Activated CD4-positive, alpha-beta memory T cell treated with anti-CD3 and anti-CD28 coated beads for 36 hours (primary cell): ENCODE data around the gene LZTFL1. TPM values are rescaled to one million over a fixed set of nuclear protein-coding genes. Genes with fewer than 3 reads are reported as not detected.

ENCODE experiments used
- CTCF ChIA-PET: fragments of 350-600 bp; sonication (Branson Sonifier 250); formaldehyde crosslinking; loops from one replicate; lab custom pipeline; 2021; ENCODE audit warnings: antibody characterized with exemption, inconsistent platforms; lab: Charles Lee
- POLR2A ChIA-PET: fragments of 350-600 bp; sonication (Branson Sonifier 250); formaldehyde crosslinking; loops from one replicate; lab custom pipeline; 2021; ENCODE audit warnings: antibody characterized with exemption; lab: Charles Lee
- DNase-seq: peaks from one replicate; pipeline ENCODE4 v3.0.0-alpha.2; 2020
- H3K27ac Mint-ChIP-seq: one replicate; pipeline ENCODE4 v1.8.0; 2021; ENCODE audit warnings: mixed read lengths
- H3K27me3 Mint-ChIP-seq: one replicate; pipeline ENCODE4 v1.8.0; 2021; ENCODE audit warnings: mixed read lengths
- H3K36me3 Mint-ChIP-seq: one replicate; pipeline ENCODE4 v1.8.0; 2021; ENCODE audit warnings: mixed read lengths
- H3K4me1 Mint-ChIP-seq: one replicate; pipeline ENCODE4 v1.8.0; 2021; ENCODE audit warnings: low read depth, mixed read lengths
- H3K4me3 Mint-ChIP-seq: one replicate; pipeline ENCODE4 v1.8.0; 2021; ENCODE audit warnings: mild to moderate bottlenecking, mixed read lengths
- H3K9me3 Mint-ChIP-seq: one replicate; pipeline ENCODE4 v1.8.0; 2021; ENCODE audit warnings: mixed read lengths
- intact Hi-C: fragments of 100-400 bp; cut with micrococcal nuclease; formaldehyde crosslinking; loops from one replicate; pipeline ENCODE4 v1.15.1; 2023
- total RNA-seq, 2 experiments: library from RNA; stranded (reverse); gene quantifications; one replicate each; pipeline ENCODE4 v1.2.3, GENCODE V29; 2021

LZTFL1 gene
- total RNA-seq, 2 experiments from 2014 or later: 3.9 to 6.4 TPM

DNA sequence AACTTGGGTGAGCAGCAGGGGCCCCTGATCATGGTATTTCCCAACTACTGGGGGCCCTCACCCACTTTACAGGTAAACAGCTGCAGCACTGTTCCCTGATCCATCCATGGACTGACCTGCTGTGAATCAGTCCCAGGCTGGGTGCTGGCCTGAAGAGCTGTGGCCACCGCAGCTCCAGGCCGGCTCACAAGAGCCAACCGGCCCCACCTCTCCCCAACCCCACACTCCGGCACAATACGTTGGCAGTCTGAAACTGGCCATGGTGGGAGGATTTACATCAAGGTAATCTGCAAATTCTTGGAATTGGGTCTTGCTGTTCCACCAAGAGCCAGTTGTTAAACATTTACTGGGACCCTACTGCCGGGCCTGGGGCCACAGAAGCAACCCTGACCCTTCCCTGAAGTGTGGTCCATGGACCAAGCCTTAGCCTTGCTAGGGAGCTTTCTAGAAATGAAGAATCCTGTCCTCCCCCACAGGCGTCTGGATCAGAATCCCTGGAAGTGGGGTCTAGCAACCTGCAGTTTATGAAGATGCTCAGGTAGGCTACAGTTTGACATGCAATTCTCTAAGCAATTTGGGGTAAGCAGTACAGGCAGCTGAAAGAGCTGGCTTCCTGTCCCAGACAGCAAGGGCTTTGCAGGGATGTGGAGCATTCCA is 49.3 kb downstream of the LZTFL1 start:
- POLR2A ChIA-PET: no interaction called here
- DNase-seq: no peak
- H3K4me1 Mint-ChIP-seq: peaks cover 6% of the 10 kb centered on the region
- no peak overlapping the region for H3K4me3 Mint-ChIP-seq
- CTCF ChIA-PET: no interaction called here
- H3K9me3 Mint-ChIP-seq: peaks cover 16% of the 10 kb centered on the region
- intact Hi-C loops: no loop called here
- H3K27ac Mint-ChIP-seq: no peak overlapping the region
- H3K27me3 Mint-ChIP-seq: peaks cover 43% of the 10 kb centered on the region
- peaks cover 3% of the 10 kb centered on the region for H3K36me3 Mint-ChIP-seq

DNA sequence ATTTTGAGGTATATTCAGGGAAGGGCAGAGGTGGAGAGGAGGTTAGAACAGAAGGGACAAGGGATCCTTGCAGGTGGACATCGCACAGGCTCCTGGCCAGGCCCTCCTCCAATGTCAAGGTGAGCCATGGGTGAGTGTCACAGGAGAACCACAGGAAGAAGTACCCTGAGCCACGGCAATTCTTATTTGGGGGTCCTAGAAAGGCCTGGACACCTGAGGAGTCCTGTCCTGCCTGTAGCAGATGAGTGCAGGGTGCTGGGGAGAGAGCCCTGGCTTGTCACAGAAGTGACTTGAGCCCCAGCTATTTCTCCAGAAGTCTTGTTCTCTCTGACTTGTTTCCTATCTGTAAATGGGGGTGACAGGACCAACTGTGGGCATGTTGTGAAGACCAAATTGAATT is 49.9 kb downstream of the LZTFL1 start:
- no peak overlapping the region for H3K4me3 Mint-ChIP-seq
- peaks cover 38% of the 10 kb centered on the region for H3K27me3 Mint-ChIP-seq
- peaks cover 16% of the 10 kb centered on the region for H3K9me3 Mint-ChIP-seq
- POLR2A ChIA-PET: no interaction called here
- intact Hi-C loops: no loop called here
- H3K36me3 Mint-ChIP-seq: peaks cover 3% of the 10 kb centered on the region
- CTCF ChIA-PET: no interaction called here
- DNase-seq: no peak
- H3K27ac Mint-ChIP-seq: no peak overlapping the region
- H3K4me1 Mint-ChIP-seq: peaks cover 6% of the 10 kb centered on the region

DNA sequence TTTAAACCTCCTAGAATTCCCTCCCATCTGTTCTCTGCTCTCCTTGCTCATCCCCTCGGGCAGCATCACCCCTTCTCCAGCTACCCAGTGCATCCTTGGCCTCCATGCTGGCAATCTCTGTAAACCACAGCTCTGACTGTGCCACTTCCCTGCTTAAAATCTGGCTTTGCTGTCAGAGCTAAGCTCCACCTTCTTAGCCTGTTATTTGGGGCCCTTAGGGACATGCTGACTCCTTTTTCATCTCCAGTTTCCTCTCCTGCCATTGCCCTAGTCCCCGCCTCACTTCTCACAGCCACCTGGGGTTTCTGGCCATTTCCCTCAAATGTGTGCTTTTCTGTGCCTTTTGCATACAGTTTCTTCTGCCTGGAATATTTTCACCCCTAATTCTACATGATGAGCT is 51.3 kb downstream of the LZTFL1 start:
- intact Hi-C loops: no loop called here
- no peak for DNase-seq
- Mint-ChIP-seq H3K9me3 (peaks cover 16% of the 10 kb centered on the region), H3K27me3 (peaks cover 31% of the 10 kb centered on the region), H3K4me3 (no peak overlapping the region), H3K27ac (no peak overlapping the region), H3K4me1 (peaks cover 4% of the 10 kb centered on the region), H3K36me3 (peaks cover 3% of the 10 kb centered on the region)
- ChIA-PET POLR2A (no interaction called here), CTCF (no interaction called here)

DNA sequence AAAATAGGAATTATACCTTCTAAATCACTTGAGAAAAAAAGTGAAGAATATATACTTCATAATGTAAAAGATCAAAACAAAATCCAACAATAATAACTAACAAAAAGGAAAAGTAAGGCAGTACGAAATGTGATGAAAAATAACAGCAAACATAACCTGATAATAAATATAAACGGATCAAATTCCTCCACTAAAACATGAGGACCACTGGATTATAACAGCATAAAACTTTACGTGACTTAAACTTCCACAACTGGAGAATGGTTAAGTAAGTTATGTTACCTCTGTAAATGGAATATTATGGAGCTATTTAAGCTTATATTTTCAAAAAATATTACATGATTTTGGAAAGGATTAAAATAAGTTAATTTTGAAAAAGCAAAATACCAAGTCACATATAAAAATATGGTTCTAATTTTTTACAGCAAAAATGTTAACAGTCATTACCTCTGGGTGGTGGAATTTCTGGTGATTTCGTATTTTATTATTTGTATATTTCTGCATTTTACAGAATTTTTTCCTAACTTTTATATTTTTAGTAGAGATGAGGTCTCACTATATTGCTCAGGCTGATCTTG is 52.6 kb downstream of the LZTFL1 start:
- CTCF ChIA-PET: no interaction called here
- no peak for DNase-seq
- H3K36me3 Mint-ChIP-seq: peaks cover 3% of the 10 kb centered on the region
- no peak overlapping the region for H3K27ac Mint-ChIP-seq
- peaks cover 18% of the 10 kb centered on the region for H3K27me3 Mint-ChIP-seq
- POLR2A ChIA-PET: no interaction called here
- no peaks in the 10 kb centered on the region for H3K4me1 Mint-ChIP-seq
- no peak overlapping the region for H3K4me3 Mint-ChIP-seq
- peaks cover 24% of the 10 kb centered on the region for H3K9me3 Mint-ChIP-seq
- intact Hi-C loops: no loop called here

DNA sequence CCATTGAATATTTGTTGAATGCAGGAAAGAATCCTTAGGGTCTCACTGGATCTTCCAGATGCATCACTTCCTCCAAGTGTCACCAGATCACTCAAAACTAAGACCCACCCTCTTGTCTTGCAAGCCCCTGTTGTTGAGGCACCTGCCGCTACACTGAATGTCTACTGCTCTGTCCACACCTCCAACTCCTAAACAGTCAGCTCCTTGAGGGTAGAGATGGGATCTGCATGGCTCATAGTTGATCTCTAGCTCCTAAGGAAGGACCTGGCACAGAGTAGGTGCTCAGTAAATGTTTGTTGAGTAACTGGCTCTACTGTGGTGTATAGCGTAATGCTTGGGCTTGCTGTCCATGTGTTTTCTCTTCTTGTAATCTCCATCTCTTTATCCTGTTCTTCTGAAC is 54.4 kb downstream of the LZTFL1 start:
- Mint-ChIP-seq H3K4me3 (no peak overlapping the region), H3K36me3 (peaks cover 3% of the 10 kb centered on the region), H3K4me1 (no peaks in the 10 kb centered on the region), H3K9me3 (peaks cover 27% of the 10 kb centered on the region), H3K27ac (no peak overlapping the region), H3K27me3 (peaks cover 7% of the 10 kb centered on the region)
- POLR2A ChIA-PET: no interaction called here
- intact Hi-C loops: no loop called here
- CTCF ChIA-PET: no interaction called here
- DNase-seq: no peak

DNA sequence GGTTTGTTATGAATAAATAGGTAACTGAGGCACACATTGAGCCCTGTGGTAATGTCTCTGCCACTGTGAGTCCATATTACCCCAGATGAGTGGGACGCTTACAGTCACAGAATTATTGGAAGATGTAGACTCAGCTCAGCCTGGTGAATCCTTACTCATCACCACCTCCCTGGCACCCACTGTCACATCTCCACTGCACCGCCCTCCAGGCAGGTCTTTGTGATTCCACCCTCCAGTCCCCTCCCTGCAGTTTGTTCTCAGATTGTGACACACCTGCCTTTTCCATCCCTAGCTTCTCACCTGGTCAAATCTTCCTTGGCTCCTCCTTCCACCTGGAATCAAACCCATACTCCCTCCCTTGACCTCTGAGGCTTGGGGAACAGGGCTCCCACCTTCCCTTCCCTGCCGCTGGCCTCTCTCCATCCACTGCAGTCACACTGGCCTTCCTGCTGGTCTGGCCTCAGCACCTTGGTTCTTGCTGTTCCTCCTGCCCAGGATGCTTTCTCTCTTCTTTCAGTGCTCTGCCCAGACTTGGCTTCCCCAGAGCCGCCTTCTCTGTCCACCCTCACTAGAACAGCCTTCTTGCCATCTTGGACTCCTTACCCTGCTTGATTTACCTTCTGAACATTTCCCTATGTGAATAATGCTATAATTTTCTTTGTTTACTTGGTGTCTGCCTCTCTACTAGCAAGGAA is 55.0 kb downstream of the LZTFL1 start:
- no peaks in the 10 kb centered on the region for H3K4me1 Mint-ChIP-seq
- ChIA-PET CTCF (no interaction called here), POLR2A (no interaction called here)
- peaks cover 3% of the 10 kb centered on the region for H3K36me3 Mint-ChIP-seq
- H3K27ac Mint-ChIP-seq: no peak overlapping the region
- no peak for DNase-seq
- H3K27me3 Mint-ChIP-seq: peaks cover 7% of the 10 kb centered on the region
- H3K4me3 Mint-ChIP-seq: no peak overlapping the region
- intact Hi-C loops: no loop called here
- H3K9me3 Mint-ChIP-seq: peaks cover 27% of the 10 kb centered on the region

DNA sequence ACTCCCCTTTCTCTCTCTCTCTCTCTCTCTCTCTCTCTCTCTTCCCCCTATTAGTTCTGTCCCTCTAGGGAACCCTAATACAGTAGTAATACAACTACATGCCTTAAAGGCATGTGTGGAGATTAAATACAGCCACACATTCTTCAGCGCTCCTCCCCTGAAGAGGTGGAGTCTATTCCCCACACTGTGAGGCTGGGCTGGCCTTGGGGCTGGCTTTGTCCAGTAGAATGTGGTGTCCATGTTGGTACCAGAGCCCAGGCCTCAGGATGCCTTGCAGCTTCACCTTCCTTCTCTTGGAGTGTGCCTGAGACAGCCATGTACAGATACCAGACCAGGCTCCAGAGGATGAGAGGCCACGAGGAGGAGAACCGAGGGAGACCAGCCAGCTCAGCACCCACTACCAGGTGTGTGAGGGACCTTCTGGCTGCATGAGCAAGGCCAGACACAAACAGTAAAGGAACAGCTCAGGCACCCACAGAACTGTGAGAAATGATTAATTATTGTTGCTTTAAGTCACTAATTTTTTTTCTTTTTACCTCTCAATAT is 56.2 kb downstream of the LZTFL1 start:
- peaks cover 3% of the 10 kb centered on the region for H3K36me3 Mint-ChIP-seq
- H3K27ac Mint-ChIP-seq: no peak overlapping the region
- ChIA-PET POLR2A (no interaction called here), CTCF (interaction anchor here (0.8 kb wide), 1 partner anchor 144 kb away, joined by 3 read pairs; no protein-coding TSS in a partner anchor)
- H3K27me3 Mint-ChIP-seq: peaks cover 4% of the 10 kb centered on the region
- no peak for DNase-seq
- intact Hi-C loops: no loop called here
- no peak overlapping the region for H3K4me3 Mint-ChIP-seq
- peaks cover 25% of the 10 kb centered on the region for H3K9me3 Mint-ChIP-seq
- no peaks in the 10 kb centered on the region for H3K4me1 Mint-ChIP-seq

DNA sequence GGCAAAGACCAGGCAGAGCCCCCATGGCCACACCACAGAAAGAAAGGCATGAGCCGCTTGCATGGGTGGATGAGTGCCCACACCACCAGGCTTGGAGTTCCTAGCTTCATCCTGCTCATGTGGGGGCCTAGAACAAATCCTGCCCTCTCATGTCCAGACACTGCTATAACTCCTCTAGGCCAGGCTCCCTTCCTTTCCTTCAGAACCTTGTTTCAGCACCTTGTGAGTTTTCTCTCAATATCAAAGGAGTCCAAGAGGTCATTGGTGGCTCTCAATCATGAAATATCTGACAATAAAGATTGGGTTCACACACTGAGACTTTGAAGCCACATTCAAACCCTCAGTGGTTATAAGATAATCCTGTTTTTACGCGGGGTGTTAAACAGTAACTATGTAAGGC is 58.3 kb downstream of the LZTFL1 start:
- H3K27ac Mint-ChIP-seq: no peak overlapping the region
- ChIA-PET POLR2A (no interaction called here), CTCF (no interaction called here)
- no peaks in the 10 kb centered on the region for H3K4me1 Mint-ChIP-seq
- no peak for DNase-seq
- no peaks in the 10 kb centered on the region for H3K27me3 Mint-ChIP-seq
- peaks cover 11% of the 10 kb centered on the region for H3K9me3 Mint-ChIP-seq
- no peak overlapping the region for H3K4me3 Mint-ChIP-seq
- intact Hi-C loops: no loop called here
- no peaks in the 10 kb centered on the region for H3K36me3 Mint-ChIP-seq

DNA sequence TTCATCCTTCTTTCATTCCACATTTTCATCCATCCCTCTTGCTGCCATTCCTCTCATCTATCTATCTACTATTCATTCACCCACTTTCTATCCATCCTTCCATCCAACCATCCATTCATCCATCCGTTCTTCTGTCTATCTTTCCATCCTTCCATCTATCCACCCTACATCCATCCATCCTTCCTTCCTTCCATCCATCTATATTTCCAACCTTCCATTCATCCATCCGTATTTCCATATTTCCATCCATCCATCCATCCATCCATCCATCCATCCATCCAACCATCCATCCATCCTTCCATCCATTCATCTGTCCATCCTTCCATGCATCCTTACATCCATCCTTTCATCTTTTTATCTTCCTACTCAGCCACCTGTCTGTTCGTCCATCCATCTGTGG is 59.5 kb downstream of the LZTFL1 start:
- no peak overlapping the region for H3K27ac Mint-ChIP-seq
- no peaks in the 10 kb centered on the region for H3K4me1 Mint-ChIP-seq
- ChIA-PET CTCF (interaction anchor here (1.2 kb wide), 1 partner anchor 21 kb away, joined by 6 read pairs; no protein-coding TSS in a partner anchor), POLR2A (no interaction called here)
- DNase-seq: no peak
- no peaks in the 10 kb centered on the region for H3K36me3 Mint-ChIP-seq
- no peak overlapping the region for H3K4me3 Mint-ChIP-seq
- intact Hi-C loops: no loop called here
- no peaks in the 10 kb centered on the region for H3K27me3 Mint-ChIP-seq
- peaks cover 11% of the 10 kb centered on the region for H3K9me3 Mint-ChIP-seq

DNA sequence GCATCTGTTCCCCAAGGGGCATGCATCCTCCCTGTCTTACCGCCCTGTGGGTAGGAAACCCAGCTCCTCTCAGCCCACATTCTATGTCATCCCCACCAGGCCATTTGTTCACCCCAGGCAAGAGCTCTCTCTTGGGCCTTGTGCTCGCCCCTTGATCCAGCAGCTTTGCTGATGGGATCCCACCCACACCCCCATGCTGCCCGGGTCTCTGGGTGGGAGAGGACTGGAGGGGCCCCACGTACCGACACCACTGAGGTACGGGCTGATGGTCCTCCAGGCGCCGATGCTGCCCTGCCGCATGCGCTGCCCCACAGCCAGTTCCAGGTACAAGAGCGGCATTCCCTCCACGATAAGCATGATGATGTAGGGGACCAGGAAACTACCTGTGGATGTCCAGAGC is 60.1 kb downstream of the LZTFL1 start:
- Mint-ChIP-seq H3K27me3 (no peaks in the 10 kb centered on the region), H3K27ac (no peak overlapping the region), H3K4me1 (no peaks in the 10 kb centered on the region), H3K9me3 (peaks cover 11% of the 10 kb centered on the region), H3K36me3 (no peaks in the 10 kb centered on the region), H3K4me3 (no peak overlapping the region)
- intact Hi-C loops: no loop called here
- DNase-seq: no peak
- POLR2A ChIA-PET: no interaction called here
- CTCF ChIA-PET: interaction anchor here (1.2 kb wide), 1 partner anchor 20 kb away, joined by 6 read pairs; no protein-coding TSS in a partner anchor

DNA sequence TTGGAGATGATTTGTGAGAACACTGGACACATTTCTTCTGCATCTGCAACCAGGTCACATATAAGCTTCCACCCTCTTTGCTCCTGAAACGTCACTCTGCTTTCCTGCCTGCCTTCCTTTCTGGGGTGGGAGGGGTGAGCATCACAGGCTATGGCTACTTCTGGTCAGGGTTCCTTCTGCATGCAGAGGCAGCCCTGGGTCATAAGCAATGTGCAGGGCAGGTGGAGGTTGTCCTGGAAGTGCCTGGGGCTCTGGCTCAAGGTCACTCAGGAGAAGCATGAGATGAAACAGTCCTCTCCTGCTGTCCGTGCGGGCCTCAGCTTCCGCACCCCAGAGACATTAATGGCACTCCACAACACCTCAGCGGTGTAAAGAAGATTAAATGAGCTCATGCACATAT is 60.6 kb downstream of the LZTFL1 start:
- intact Hi-C loops: no loop called here
- Mint-ChIP-seq H3K9me3 (peaks cover 11% of the 10 kb centered on the region), H3K36me3 (no peaks in the 10 kb centered on the region), H3K27ac (no peak overlapping the region), H3K4me3 (no peak overlapping the region), H3K27me3 (no peaks in the 10 kb centered on the region), H3K4me1 (no peaks in the 10 kb centered on the region)
- POLR2A ChIA-PET: no interaction called here
- no peak for DNase-seq
- CTCF ChIA-PET: interaction anchor here (1.2 kb wide), 1 partner anchor 19 kb away, joined by 6 read pairs; no protein-coding TSS in a partner anchor
